ENCODE data around the gene PROM2.

DNA sequence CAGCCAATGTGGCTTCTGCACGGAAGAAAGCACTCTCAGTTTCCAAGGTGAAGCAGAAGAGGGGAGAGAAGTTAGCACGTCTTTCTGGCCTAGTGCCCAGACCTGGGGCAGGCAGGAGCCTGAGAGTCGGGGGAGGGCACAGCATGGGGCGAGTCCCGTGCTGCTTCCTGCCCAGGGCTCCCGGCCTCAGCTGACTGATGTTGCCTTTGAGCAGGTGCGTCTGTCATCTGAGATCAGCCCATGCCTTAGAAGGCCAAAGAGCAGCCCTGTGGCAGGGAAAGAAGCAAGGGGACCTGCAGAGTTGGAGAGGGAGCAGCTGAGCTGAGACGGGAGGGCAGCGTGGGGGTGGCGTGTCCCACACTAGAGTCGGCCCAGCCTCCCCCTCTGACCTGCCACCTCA, 26.2 kb downstream of the PROM2 start:
- no peak for TF ChIP-seq EP300 (IDR thresholded peaks at IDR 0.05; ENCODE audit: borderline replicate concordance)
- TF ChIP-seq EGR1 (IDR thresholded peaks at IDR 0.05), result no peak
- TF ChIP-seq TEAD4 (IDR thresholded peaks at IDR 0.05), result no peak
- TF ChIP-seq NFIC (IDR thresholded peaks at IDR 0.05), result peak; percentile 66
- TF ChIP-seq YY1 (IDR thresholded peaks at IDR 0.05; ENCODE audit: low read depth), result no peak
- TF ChIP-seq, protein P1, sequence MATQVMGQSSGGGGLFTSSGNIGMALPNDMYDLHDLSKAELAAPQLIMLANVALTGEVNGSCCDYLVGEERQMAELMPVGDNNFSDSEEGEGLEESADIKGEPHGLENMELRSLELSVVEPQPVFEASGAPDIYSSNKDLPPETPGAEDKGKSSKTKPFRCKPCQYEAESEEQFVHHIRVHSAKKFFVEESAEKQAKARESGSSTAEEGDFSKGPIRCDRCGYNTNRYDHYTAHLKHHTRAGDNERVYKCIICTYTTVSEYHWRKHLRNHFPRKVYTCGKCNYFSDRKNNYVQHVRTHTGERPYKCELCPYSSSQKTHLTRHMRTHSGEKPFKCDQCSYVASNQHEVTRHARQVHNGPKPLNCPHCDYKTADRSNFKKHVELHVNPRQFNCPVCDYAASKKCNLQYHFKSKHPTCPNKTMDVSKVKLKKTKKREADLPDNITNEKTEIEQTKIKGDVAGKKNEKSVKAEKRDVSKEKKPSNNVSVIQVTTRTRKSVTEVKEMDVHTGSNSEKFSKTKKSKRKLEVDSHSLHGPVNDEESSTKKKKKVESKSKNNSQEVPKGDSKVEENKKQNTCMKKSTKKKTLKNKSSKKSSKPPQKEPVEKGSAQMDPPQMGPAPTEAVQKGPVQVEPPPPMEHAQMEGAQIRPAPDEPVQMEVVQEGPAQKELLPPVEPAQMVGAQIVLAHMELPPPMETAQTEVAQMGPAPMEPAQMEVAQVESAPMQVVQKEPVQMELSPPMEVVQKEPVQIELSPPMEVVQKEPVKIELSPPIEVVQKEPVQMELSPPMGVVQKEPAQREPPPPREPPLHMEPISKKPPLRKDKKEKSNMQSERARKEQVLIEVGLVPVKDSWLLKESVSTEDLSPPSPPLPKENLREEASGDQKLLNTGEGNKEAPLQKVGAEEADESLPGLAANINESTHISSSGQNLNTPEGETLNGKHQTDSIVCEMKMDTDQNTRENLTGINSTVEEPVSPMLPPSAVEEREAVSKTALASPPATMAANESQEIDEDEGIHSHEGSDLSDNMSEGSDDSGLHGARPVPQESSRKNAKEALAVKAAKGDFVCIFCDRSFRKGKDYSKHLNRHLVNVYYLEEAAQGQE (IDR thresholded peaks at IDR 0.05; ENCODE audit: low read depth), result no peak
